T-helper 1 cell treated with Interleukin-12 subunit alpha and Interleukin-12 subunit beta and Interleukin-4 antibody, amounts not matched to agents 30 μg/mL and 1 μg/mL, for 36 hours (primary cell): ENCODE data around the gene CBX8.

Source experiments
- H3K27ac Mint-ChIP-seq: one replicate; pipeline ENCODE4 v1.8.0; 2021; ENCODE audit warnings: mild to moderate bottlenecking, mixed read lengths
- H3K27me3 Mint-ChIP-seq: one replicate; pipeline ENCODE4 v1.8.0; 2021; ENCODE audit warnings: low read depth, mixed read lengths
- H3K36me3 Mint-ChIP-seq: one replicate; pipeline ENCODE4 v1.8.0; 2021; ENCODE audit warnings: low read depth, mixed read lengths
- H3K4me1 Mint-ChIP-seq: one replicate; pipeline ENCODE4 v1.8.0; 2021; ENCODE audit warnings: low read depth, mixed read lengths
- H3K4me3 Mint-ChIP-seq: one replicate; pipeline ENCODE4 v1.8.0; 2021; ENCODE audit warnings: mild to moderate bottlenecking, moderate library complexity, mixed read lengths
- H3K9me3 Mint-ChIP-seq: one replicate; pipeline ENCODE4 v1.8.0; 2021; ENCODE audit warnings: mixed read lengths

CBX8 gene

DNA sequence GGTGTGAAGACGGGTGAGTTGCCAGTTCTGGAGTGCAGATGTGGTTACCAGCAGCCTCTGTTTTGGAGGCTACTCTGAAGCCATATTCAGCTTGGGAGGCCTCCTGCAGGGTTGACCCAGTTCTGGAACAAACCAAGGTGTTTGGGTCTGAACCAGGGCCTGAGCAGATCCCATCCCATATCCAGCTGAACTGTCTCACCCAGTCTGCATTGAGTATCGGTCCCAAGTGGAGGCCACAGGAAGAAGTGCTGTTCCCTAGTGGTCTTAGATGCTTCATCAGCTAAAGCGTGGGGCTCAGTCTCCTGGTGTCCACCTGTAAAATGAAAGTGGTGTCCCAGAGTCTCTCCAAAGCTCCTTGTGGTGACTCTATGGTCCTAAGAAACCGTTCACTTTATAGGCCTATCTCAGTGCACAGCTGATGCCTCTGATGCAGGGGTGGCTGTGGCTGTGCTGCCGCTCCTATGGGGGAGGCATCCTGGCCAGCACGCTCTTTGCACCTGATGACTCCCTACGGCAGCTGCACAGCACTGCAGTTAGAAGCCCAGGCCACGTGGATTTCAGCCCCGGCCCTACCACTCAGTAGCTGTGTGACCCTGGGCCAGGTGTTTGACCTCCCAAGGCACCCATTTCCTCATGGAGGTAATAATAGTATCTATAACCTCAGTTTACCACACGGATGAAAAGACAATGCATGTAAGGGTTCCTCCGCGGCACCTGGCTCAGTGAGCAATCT is 21.3 kb upstream of the CBX8 start:
- Mint-ChIP-seq H3K36me3 (no peaks in the 10 kb centered on the region), H3K27me3 (peaks cover 74% of the 10 kb centered on the region), H3K4me1 (peaks cover 5% of the 10 kb centered on the region)

DNA sequence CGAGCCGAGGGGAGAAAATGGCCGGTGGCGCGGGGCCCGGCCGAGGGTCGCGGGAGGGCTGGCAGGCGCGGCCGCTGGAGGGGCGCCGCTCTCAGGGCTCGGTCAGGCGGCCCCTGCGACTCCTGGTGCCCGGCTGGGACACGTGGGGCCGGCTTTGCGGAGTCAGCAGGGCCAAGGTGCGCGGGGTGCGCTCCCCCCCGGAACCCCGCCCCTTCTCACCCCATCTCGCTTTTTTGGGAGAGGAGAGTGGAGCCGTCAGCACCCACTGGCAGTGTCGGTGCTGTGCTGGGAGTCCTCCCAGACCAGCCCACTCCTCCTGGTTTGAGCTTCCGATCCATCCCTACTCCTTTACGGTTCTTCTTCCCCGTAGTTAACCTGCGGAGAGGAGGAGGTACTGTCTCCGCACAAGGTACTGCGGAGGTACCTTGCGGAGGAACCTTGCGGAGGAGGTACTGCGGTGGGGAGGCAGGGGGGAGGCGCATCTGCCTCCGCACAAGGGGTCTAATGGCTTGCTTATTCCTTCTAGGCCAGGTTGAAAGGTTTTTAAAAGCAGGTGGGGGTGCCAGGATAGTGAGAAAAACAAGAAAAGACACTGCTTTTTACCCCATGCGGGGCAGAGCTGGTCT is 19.1 kb upstream of the CBX8 start:
- peak overlapping the region; percentile 49 for H3K27ac Mint-ChIP-seq
- H3K4me1 Mint-ChIP-seq: peaks cover 13% of the 10 kb centered on the region
- peaks cover 73% of the 10 kb centered on the region for H3K27me3 Mint-ChIP-seq
- H3K36me3 Mint-ChIP-seq: no peaks in the 10 kb centered on the region
- H3K9me3 Mint-ChIP-seq: no peaks in the 10 kb centered on the region
- no peak overlapping the region for H3K4me3 Mint-ChIP-seq

More for the DNA sequence above, 21.3 kb upstream of the CBX8 start:
- Mint-ChIP-seq H3K4me3 (no peak overlapping the region), H3K9me3 (no peaks in the 10 kb centered on the region), H3K27ac (no peak overlapping the region)

DNA sequence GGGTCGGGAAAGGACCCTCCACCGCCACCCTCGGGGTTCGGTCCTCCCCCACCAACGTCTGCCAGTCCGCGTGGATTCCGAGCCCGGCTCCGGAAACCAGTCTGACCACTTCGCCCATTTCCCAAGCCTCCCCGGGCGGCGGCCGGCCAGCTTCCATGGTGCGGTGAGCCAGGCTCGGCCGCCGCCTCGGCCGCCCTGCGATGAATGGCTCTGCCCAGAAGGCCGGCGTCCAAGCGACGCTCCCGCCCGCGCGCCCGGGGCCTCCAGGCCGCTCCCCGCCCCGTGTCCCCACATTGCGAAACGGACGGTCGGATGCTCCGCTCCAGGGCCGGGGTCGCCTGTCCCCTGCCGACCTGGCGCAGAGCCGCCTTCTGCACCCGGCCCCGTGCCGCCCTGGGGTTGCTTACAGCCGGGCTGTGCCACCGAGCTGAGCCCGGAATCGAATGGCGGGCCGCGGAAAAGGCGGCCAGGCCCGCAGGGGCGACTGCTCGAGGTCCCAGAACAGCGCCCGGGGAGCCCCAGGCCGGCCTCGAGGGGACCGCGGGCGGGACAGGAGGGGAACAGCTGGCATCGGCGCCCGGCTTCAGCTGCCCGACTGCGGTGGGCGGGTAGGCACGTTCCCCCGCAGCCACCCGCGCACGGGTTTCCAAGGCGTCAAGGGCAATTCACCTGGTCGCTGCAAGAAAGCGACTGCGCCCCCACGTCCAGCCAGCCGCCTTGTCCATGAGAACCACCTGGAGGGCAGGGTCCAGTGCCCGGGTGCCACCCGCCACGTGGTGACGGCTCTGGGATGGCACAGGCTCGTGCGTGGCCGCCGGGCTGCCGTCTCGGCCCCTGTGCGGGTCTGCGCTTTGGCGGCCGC is 18.3 kb upstream of the CBX8 start:
- H3K9me3 Mint-ChIP-seq: no peaks in the 10 kb centered on the region
- no peak overlapping the region for H3K27ac Mint-ChIP-seq
- no peak overlapping the region for H3K4me3 Mint-ChIP-seq
- H3K4me1 Mint-ChIP-seq: peaks cover 15% of the 10 kb centered on the region
- peaks cover 73% of the 10 kb centered on the region for H3K27me3 Mint-ChIP-seq
- H3K36me3 Mint-ChIP-seq: no peaks in the 10 kb centered on the region

- peaks cover 15% of the 10 kb centered on the region for H3K4me1 Mint-ChIP-seq
- H3K4me3 Mint-ChIP-seq: peak overlapping the region; percentile 60
- peaks cover 70% of the 10 kb centered on the region for H3K27me3 Mint-ChIP-seq
- H3K36me3 Mint-ChIP-seq: no peaks in the 10 kb centered on the region
- peak overlapping the region; percentile 76 for H3K27ac Mint-ChIP-seq
- no peaks in the 10 kb centered on the region for H3K9me3 Mint-ChIP-seq
These were observed 17.5 kb upstream of the CBX8 start for GRCh38 chr17:79814127-79814973.

DNA sequence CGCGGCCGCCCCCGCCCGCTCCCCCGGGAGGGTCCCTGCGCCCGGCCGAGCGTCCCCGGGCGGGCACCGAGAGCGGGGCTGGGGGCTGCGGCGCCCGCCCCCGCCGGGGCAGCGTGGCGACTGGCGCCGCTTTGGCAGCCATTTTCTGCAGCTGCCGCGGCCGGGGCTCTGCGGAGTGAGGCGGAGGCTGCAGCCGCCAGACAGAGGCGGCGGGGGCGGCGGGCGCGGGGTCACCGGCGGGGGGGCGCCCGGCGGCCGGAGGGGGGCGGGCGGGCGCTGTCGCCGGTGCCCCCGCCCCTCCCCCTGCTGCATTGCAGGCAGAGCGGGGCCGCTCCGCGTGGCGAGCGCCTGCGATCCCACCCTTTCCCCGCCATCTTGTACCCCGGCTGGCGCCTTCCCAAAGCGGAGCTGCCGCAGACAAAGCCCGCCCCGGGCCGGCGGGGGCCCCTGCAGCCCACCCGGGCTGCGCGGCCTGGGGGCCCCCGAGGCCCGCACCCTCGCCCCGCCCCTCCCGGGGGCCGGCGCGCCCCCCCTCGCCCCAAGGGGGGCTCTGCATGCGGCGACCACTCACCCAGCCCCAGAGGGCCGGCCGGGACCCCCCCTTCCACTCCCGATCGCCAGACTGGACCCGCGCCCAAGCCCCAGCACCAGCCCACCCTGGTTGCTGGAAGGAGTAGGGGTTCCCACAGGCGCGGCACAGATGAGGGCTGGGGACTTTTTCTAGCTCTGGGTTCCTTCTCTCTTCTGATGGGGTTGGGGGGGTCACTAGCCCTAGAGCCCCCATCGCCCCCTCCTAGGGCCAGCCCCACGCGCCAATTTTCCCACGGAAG is 16.6 kb upstream of the CBX8 start:
- Mint-ChIP-seq H3K27me3 (peaks cover 70% of the 10 kb centered on the region), H3K4me3 (no peak overlapping the region), H3K9me3 (no peaks in the 10 kb centered on the region), H3K4me1 (peaks cover 19% of the 10 kb centered on the region), H3K36me3 (no peaks in the 10 kb centered on the region), H3K27ac (no peak overlapping the region)

- Mint-ChIP-seq H3K4me1 (peaks cover 19% of the 10 kb centered on the region), H3K27me3 (peaks cover 69% of the 10 kb centered on the region), H3K36me3 (no peaks in the 10 kb centered on the region), H3K4me3 (peak overlapping the region; percentile 33), H3K27ac (peak overlapping the region; percentile 68), H3K9me3 (no peaks in the 10 kb centered on the region)
These were observed 15.7 kb upstream of the CBX8 start for GRCh38 chr17:79812353-79813258.

DNA sequence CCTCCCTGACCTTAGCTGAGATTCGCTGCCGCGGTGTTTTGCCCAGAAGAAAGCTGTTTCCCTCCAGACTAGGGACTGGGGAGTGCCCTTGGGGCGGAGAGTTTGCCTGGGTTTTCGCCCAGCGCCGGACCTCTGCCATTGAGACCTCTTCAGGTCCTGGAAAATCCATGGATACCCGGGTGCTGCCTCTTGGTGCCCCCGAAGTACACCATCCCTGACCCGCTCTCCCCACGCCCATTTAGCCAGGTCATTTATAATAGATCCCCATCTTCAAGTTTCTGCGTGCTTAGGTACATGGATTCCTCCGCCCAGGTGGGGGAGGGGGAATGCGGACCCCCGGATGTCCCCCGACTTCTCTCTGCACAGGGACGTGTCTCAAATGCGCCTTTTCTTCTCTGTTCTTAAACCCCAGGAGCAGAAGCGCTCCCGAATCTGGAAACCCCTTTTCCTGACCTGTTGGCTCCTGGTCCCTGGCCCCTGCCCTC is 15.0 kb upstream of the CBX8 start:
- peak overlapping the region; percentile 68 for H3K27ac Mint-ChIP-seq
- H3K4me3 Mint-ChIP-seq: peak overlapping the region; percentile 33
- H3K9me3 Mint-ChIP-seq: no peaks in the 10 kb centered on the region
- H3K36me3 Mint-ChIP-seq: no peaks in the 10 kb centered on the region
- H3K4me1 Mint-ChIP-seq: peaks cover 19% of the 10 kb centered on the region
- H3K27me3 Mint-ChIP-seq: peaks cover 69% of the 10 kb centered on the region

- Mint-ChIP-seq H3K4me3 (peak overlapping the region; percentile 17), H3K9me3 (no peaks in the 10 kb centered on the region), H3K27ac (peak overlapping the region; percentile 68), H3K27me3 (peaks cover 69% of the 10 kb centered on the region), H3K4me1 (peaks cover 19% of the 10 kb centered on the region), H3K36me3 (no peaks in the 10 kb centered on the region)
These were observed 14.4 kb upstream of the CBX8 start for GRCh38 chr17:79811011-79811867.

DNA sequence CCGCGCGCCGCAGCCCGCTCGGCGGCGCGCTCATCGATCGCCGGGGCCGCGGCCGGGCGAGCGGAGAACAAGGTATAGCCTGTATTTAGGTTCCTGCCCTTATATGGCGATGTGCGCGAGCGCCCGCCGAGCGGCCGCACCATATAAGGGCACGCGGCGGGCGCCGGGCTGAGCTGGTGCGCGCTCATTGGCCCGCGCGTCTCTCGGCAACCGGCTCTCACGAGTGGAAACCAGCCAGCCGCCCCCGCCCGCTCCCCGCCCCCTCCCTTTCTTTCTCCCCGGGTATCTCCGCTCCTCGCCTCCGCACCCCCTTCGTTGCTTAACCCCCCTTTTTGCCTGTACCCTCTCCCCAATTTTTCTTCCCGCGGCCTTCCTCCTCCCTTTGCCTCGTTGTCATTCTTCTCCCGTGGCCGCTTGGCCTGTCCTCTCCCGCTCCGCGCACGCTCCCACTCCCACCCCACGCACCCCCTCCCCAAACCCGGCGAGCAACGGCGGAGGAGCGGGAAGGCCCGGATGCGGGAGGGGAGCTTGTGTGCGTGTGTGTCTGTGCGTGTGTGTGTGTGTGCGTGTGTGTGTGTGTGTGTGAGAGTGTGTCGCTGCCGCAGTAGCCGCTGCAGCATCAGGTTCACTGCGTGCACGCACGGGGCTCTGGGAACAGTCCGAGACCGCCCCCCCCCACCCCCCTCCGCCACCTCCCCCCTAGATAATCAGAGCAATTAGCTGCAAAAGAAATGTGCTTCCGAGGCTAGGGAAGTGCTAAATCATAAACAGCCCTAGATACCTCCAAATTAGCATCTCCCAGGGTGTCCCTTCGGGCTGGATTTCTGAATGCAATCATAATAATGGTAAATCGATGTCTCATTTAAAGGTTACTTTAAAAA is 13.5 kb upstream of the CBX8 start:
- H3K4me3 Mint-ChIP-seq: peak overlapping the region; percentile 17
- H3K27me3 Mint-ChIP-seq: peaks cover 73% of the 10 kb centered on the region
- peak overlapping the region; percentile 59 for H3K27ac Mint-ChIP-seq

GRCh38 chr17:79809530-79810129 is 12.8 kb upstream of the CBX8 start:
- Mint-ChIP-seq H3K27ac (no peak overlapping the region), H3K4me3 (peak overlapping the region; percentile 44), H3K9me3 (peaks cover under 1% of the 10 kb centered on the region), H3K4me1 (peaks cover 28% of the 10 kb centered on the region), H3K27me3 (peaks cover 80% of the 10 kb centered on the region), H3K36me3 (no peaks in the 10 kb centered on the region)

More for the DNA sequence above, 13.5 kb upstream of the CBX8 start:
- Mint-ChIP-seq H3K4me1 (peaks cover 21% of the 10 kb centered on the region), H3K36me3 (no peaks in the 10 kb centered on the region), H3K9me3 (no peaks in the 10 kb centered on the region)
